Type B pancreatic cell (in vitro differentiated cells): ENCODE results near the gene MED15. TPM values are rescaled to one million over a fixed set of nuclear protein-coding genes. Genes with fewer than 3 reads are reported as not detected.
A peak's percentile ranks its signal among the peaks of the same experiment; 100 is the strongest.

Source experiments
- DNase-seq: peaks from one replicate; pipeline ENCODE4 v3.0.0; 2021; ENCODE audit warnings: mixed read lengths; ENCODE audit not compliant: unreplicated experiment; ENCODE audit errors: extremely low spot score
- H3K27ac Mint-ChIP-seq: 2 replicates; pipeline ENCODE4 v1.8.0; 2021; ENCODE audit warnings: mild to moderate bottlenecking, mixed read lengths
- H3K27me3 Mint-ChIP-seq: 2 replicates; pipeline ENCODE4 v1.8.0; 2021; ENCODE audit warnings: mixed read lengths
- H3K36me3 Mint-ChIP-seq: 2 replicates; pipeline ENCODE4 v1.8.0; 2021; ENCODE audit warnings: mixed read lengths
- H3K4me1 Mint-ChIP-seq: one replicate; pipeline ENCODE4 v1.8.0; 2021; ENCODE audit warnings: mixed read lengths; ENCODE audit not compliant: unreplicated experiment
- H3K4me3 Mint-ChIP-seq: 2 replicates; pipeline ENCODE4 v1.8.0; 2021; ENCODE audit warnings: mild to moderate bottlenecking, mixed read lengths
- H3K9me3 Mint-ChIP-seq: 2 replicates; pipeline ENCODE4 v1.8.0; 2021; ENCODE audit warnings: mixed read lengths
- CTCF ChIP-seq: fragments of 200-600 bp; sonication (generic); conservative IDR thresholded peaks from 2 replicates; pipeline ENCODE4 v1.5.0; 2021; ENCODE audit warnings: antibody characterized with exemption, mild to moderate bottlenecking
- total RNA-seq: library from RNA; stranded (reverse); gene quantifications from 2 replicates; pipeline ENCODE4 v1.2.1, GENCODE V29; 2021; ENCODE audit warnings: low replicate concordance

Gene MED15
- total RNA-seq, 1 donor from 2014 or later, result 90.8 TPM

- Mint-ChIP-seq H3K9me3 (no peaks in the 10 kb centered on the region), H3K27ac (no peak overlapping the region), H3K4me1 (no peaks in the 10 kb centered on the region), H3K4me3 (no peak overlapping the region), H3K36me3 (no peaks in the 10 kb centered on the region), H3K27me3 (no peaks in the 10 kb centered on the region)
- no peak for DNase-seq
- TF ChIP-seq CTCF, result no peak
Observed at GRCh38 chr22:20607157-20607907, 99.9 kb downstream of the MED15 start.

- TF ChIP-seq CTCF, result no peak
- Mint-ChIP-seq H3K36me3 (no peaks in the 10 kb centered on the region), H3K4me3 (no peak overlapping the region), H3K27me3 (no peaks in the 10 kb centered on the region), H3K27ac (no peak overlapping the region), H3K9me3 (no peaks in the 10 kb centered on the region), H3K4me1 (no peaks in the 10 kb centered on the region)
- peak; percentile 70 for DNase-seq
Observed at GRCh38 chr22:20610243-20610686, 102.9 kb downstream of the MED15 start.

GRCh38 chr22:20610757-20611156 lies 103.3 kb downstream of the MED15 start:
- Mint-ChIP-seq H3K27ac (no peak overlapping the region), H3K9me3 (no peaks in the 10 kb centered on the region), H3K27me3 (no peaks in the 10 kb centered on the region), H3K4me3 (no peak overlapping the region), H3K4me1 (no peaks in the 10 kb centered on the region), H3K36me3 (no peaks in the 10 kb centered on the region)
- no peak for TF ChIP-seq CTCF
- DNase-seq, result no peak

GRCh38 chr22:20611418-20611817 lies 104.0 kb downstream of the MED15 start:
- H3K4me3 Mint-ChIP-seq, result no peak overlapping the region
- H3K27ac Mint-ChIP-seq, result no peak overlapping the region
- H3K4me1 Mint-ChIP-seq, result no peaks in the 10 kb centered on the region
- no peak for DNase-seq
- H3K9me3 Mint-ChIP-seq, result no peaks in the 10 kb centered on the region
- no peaks in the 10 kb centered on the region for H3K36me3 Mint-ChIP-seq
- no peak for TF ChIP-seq CTCF
- no peaks in the 10 kb centered on the region for H3K27me3 Mint-ChIP-seq

- Mint-ChIP-seq H3K36me3 (no peaks in the 10 kb centered on the region), H3K27me3 (no peaks in the 10 kb centered on the region), H3K4me3 (no peak overlapping the region), H3K27ac (no peak overlapping the region), H3K9me3 (no peaks in the 10 kb centered on the region), H3K4me1 (no peaks in the 10 kb centered on the region)
- no peak for TF ChIP-seq CTCF
- no peak for DNase-seq
Observed at GRCh38 chr22:20613301-20613700, 105.9 kb downstream of the MED15 start.
